Kidney (tissue), 14 donors: ENCODE measurements around the gene HRH1. TPM values are rescaled to one million over a fixed set of nuclear protein-coding genes. Genes with fewer than 3 reads are reported as not detected.

Experiments
- DNase-seq, 5 donors: peaks; one replicate each; pipeline ENCODE4 v3.0.0-alpha.2; 2013 to 2020
- FAIRE-seq: peaks from 2 replicates; lab custom pipeline; 2012; peaks lifted over from hg19 to GRCh38; lab: Jason Lieb, UNC
- H3K27ac ChIP-seq, 2 donors: one replicate each; pipeline ENCODE4 v1.7.0; 2013; ENCODE audit warnings: low read depth in 2 of 2, low read length in 2 of 2, inconsistent platforms in 1 of 2
- H3K27me3 ChIP-seq: one replicate; pipeline ENCODE4 v1.7.1; 2013; ENCODE audit warnings: low read length, inconsistent platforms; ENCODE audit not compliant: control insufficient read depth, insufficient read depth
- H3K36me3 ChIP-seq, 3 donors: one replicate each; pipeline versions ENCODE4 v1.7.0 to v1.7.1; 2013; ENCODE audit warnings: low read length in 3 of 3, control low read depth in 1 of 3, inconsistent platforms in 1 of 3; ENCODE audit not compliant: insufficient read depth in 3 of 3, control insufficient read depth in 2 of 3
- H3K4me1 ChIP-seq, 3 donors: one replicate each; pipeline versions ENCODE4 v1.7.0 to v1.7.1; 2013; ENCODE audit warnings: low read length in 3 of 3, inconsistent platforms in 1 of 3, low read depth in 1 of 3; ENCODE audit not compliant: control insufficient read depth in 2 of 3, insufficient read depth in 2 of 3
- H3K4me3 ChIP-seq, 3 donors: one replicate each; pipeline versions ENCODE4 v1.7.0 to v1.8.1; 2013; ENCODE audit warnings: low read length in 3 of 3, control low read depth in 1 of 3, inconsistent platforms in 1 of 3
- H3K9ac ChIP-seq, 3 donors: one replicate each; pipeline versions ENCODE4 v1.7.0 to v1.7.1; 2013; ENCODE audit warnings: low read length in 3 of 3, control low read depth in 1 of 3, inconsistent platforms in 1 of 3
- H3K9me3 ChIP-seq, 3 donors: one replicate each; pipeline versions ENCODE4 v1.7.0 to v1.7.1; 2013; ENCODE audit warnings: low read length in 3 of 3, control low read depth in 1 of 3, inconsistent platforms in 1 of 3; ENCODE audit not compliant: control insufficient read depth in 2 of 3, insufficient read depth in 1 of 3
- intact Hi-C: fragments of 100-400 bp; cut with DNase I; formaldehyde crosslinking; loops from one replicate; pipeline ENCODE4 v1.11.1; 2022
- polyA plus RNA-seq: library from polyadenylated mRNA; stranded (reverse); fragments of 350-450 nt; fragmentation: Illumina TruSeq; extraction: RNeasy Lipid Tissue Mini Kit (QIAGEN cat#74804); gene quantifications from one replicate; pipeline ENCODE4 v1.2.3, GENCODE V29; 2014; ENCODE audit warnings: low read depth, low replicate concordance; ENCODE audit not compliant: insufficient read depth
- total RNA-seq: library from RNA; stranded (reverse); fragmentation: NEBNext Ultra II Directional; extraction: Animal tissue kit (Norgen Biotek cat#: 25700); gene quantifications from one replicate; pipeline ENCODE4 v1.2.1, GENCODE V29; 2021
- TF ChIP-seq, protein P1 (sequence below): IDR thresholded peaks from 3 replicates; pipeline ENCODE4 v1.5.1; 2012; ENCODE audit warnings: mild to moderate bottlenecking, moderate library complexity, borderline replicate concordance; ENCODE audit not compliant: insufficient read depth; ENCODE audit errors: extremely low read depth
- donor health status: control.
- donor health status: control.
- donor health status: control.
- donor health status: control.
- donor health status: control.
- donor health status: DM: yes; HTN: yes; CAD: no.
- donor health status: Normal renal cell carcinoma (clear cell type).

The HRH1 gene
- total and polyA plus RNA-seq, 2 donors from 2014 or later, result 1.9 to 32.3 TPM

DNA sequence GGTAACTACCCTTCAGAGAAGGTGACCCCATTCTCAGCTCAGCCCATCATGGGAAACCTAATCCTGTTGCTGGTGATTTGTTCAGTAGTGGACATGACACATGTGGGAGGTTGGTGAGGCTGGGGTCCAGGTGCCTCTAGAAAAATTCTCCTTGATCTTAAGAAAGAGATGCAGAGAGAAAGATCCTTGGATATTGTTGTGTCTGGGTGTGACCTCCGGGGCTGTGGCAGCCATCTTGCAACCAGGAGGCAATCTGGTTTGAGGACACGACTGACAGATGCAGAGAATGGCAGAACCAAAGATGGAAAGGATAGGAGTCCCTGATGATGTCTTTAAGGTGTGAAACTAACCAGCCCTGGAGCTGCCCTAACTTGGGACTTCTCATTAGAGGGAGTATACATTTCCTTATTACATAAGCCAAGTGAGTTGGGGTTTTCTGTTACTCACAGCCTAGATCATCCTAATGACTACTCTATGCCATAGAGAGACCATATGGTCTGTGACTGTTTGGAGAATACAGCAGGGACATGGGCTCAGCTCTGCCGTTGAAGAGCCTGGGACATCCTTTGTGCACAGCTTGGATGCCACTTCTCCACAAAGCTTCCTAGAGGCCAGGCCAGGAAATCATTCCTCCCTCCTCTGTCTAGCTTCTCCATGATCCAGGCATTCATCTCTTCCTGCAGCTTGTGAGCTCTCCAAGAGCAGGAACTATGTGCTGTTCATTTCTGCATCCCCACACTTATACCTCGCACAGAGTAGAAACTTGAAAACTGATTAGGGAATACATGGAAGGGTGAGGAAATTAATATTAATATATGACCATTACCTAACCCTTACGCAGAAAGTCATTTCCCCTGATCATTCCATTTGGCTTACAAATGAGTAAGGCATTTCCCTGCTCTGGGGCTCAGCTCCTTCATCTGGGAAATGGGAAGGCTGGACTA, 45.9 kb downstream of the HRH1 start:
- FAIRE-seq, result no peak
- TF ChIP-seq, protein P1, sequence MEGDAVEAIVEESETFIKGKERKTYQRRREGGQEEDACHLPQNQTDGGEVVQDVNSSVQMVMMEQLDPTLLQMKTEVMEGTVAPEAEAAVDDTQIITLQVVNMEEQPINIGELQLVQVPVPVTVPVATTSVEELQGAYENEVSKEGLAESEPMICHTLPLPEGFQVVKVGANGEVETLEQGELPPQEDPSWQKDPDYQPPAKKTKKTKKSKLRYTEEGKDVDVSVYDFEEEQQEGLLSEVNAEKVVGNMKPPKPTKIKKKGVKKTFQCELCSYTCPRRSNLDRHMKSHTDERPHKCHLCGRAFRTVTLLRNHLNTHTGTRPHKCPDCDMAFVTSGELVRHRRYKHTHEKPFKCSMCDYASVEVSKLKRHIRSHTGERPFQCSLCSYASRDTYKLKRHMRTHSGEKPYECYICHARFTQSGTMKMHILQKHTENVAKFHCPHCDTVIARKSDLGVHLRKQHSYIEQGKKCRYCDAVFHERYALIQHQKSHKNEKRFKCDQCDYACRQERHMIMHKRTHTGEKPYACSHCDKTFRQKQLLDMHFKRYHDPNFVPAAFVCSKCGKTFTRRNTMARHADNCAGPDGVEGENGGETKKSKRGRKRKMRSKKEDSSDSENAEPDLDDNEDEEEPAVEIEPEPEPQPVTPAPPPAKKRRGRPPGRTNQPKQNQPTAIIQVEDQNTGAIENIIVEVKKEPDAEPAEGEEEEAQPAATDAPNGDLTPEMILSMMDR, result no peak
- intact Hi-C loops, result no loop called here
- Histone ChIP-seq H3K9ac (no peak overlapping the region), H3K4me1 (peaks cover 0 to 5% (median 0%) of the 10 kb centered on the region in 3 donors), H3K27ac (no peak overlapping the region), H3K9me3 (no peaks in the 10 kb centered on the region), H3K27me3 (no peaks in the 10 kb centered on the region), H3K4me3 (no peak overlapping the region), H3K36me3 (no peaks in the 10 kb centered on the region)
- no peak for DNase-seq

DNA sequence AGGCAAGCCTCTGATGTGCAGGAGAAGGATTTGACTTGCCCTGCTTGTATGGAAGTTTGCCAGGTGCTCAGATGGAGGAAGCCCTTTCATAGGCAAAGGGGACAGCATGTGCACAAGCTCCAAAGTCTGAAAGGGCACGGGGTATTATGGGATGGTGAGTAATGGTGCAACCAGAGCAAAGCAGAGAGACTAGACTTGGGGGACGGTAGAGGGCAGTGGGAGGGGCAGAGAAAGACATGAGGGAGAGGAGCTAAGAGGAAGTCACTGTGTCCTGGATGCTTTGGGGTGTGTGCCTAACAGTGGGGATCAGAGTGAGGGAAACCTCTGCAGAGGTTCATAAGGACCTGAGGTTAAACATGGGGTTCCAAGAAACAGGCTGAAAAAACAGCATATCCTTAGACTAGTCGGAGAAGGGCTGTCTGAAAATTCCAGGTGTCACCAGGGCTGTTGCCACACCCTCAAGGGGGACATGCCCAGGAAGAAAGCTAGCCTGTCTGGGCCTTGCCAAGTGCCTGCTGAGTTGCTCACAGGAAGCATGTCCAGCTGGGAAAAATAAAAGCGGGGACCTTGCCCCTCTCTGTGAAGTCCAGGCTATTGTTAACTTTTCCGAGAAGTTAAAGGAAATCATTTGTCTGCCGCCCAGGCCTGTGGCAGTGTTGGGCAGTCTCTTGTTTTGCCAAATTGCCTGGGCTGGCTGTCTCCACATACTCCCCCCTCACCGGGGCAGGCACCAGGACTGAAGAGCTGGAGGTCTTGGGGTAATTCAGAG, 47.1 kb downstream of the HRH1 start:
- Histone ChIP-seq H3K9ac (no peak overlapping the region), H3K27ac (peak overlapping the region in 1 of 2 donors; percentile 66), H3K27me3 (no peaks in the 10 kb centered on the region), H3K9me3 (no peaks in the 10 kb centered on the region), H3K4me3 (no peak overlapping the region), H3K36me3 (no peaks in the 10 kb centered on the region), H3K4me1 (peaks cover 0 to 3% (median 0%) of the 10 kb centered on the region in 3 donors)
- intact Hi-C loops, result no loop called here
- FAIRE-seq, result no peak
- TF ChIP-seq, protein P1, result no peak
- DNase-seq, result no peak

DNA sequence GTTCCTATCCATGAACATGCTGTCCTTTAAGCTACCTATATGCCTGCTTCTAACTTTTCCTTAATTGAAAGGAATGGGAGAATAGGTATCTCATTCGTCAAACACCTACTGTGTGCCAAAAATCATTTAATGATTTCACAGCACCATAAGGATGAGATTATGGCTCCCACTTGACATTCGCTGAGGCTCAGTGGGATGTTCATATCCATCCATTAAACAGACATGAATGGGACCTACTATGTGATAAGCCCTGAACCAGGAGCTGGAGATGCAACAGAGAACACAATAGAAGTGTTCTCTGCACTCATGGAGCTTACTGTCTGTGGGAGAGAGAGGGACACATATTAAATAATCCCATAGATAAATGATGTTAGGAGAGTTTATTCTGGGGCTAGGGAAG, 49.7 kb downstream of the HRH1 start:
- intact Hi-C loops, result no loop called here
- Histone ChIP-seq H3K36me3 (no peaks in the 10 kb centered on the region), H3K4me1 (peaks cover 0 to 3% (median 0%) of the 10 kb centered on the region in 3 donors), H3K27me3 (no peaks in the 10 kb centered on the region), H3K9me3 (no peaks in the 10 kb centered on the region), H3K4me3 (no peak overlapping the region), H3K9ac (no peak overlapping the region), H3K27ac (no peak overlapping the region)
- DNase-seq (no peak), FAIRE-seq (no peak)
- TF ChIP-seq, protein P1, result no peak
